CD14-positive monocyte (primary cell): ENCODE results near the gene CREBL2. TPM values are rescaled to one million over a fixed set of nuclear protein-coding genes. Genes with fewer than 3 reads are reported as not detected.

ENCODE experiments used
- DNase-seq, 3 donors: peaks; one replicate each; pipeline ENCODE4 v3.0.0-alpha.2; 2011 to 2022
- H2AFZ ChIP-seq: 2 replicates; pipeline ENCODE4 v1.6.0; 2012; ENCODE audit warnings: mild to moderate bottlenecking, low read depth, low read length, inconsistent platforms; ENCODE audit not compliant: insufficient read depth, poor library complexity, severe bottlenecking
- H3K27ac ChIP-seq, 2 donors: 1 replicate in 1 of 2; 2 replicates in 1 of 2; pipeline ENCODE4 v1.5.1; 2012 to 2013; ENCODE audit warnings: low read length in 2 of 2, control low read depth in 1 of 2, inconsistent platforms in 1 of 2, low read depth in 1 of 2, mild to moderate bottlenecking in 1 of 2
- H3K27me3 ChIP-seq, 2 donors: one replicate each; pipeline versions ENCODE4 v1.6.0 to v1.6.1; 2011 to 2013; ENCODE audit warnings: low read length in 2 of 2; ENCODE audit not compliant: control insufficient read depth in 2 of 2, insufficient read depth in 2 of 2
- H3K36me3 ChIP-seq, 2 donors: replicated peaks in 1 of 2; 1 replicate in 1 of 2; 2 replicates in 1 of 2; pipeline versions ENCODE4 v1.5.1 to v1.6.1; 2012 to 2013; ENCODE audit warnings: low read length in 2 of 2, control low read depth in 1 of 2, inconsistent platforms in 1 of 2, mild to moderate bottlenecking in 1 of 2; ENCODE audit not compliant: insufficient read depth in 2 of 2, control insufficient read depth in 1 of 2
- H3K4me1 ChIP-seq, 2 donors: 1 replicate in 1 of 2; 2 replicates in 1 of 2; pipeline versions ENCODE4 v1.5.1 to v1.6.1; 2012 to 2013; ENCODE audit warnings: low read length in 2 of 2, control low read depth in 1 of 2, inconsistent platforms in 1 of 2, mild to moderate bottlenecking in 1 of 2, moderate library complexity in 1 of 2; ENCODE audit not compliant: insufficient read depth in 2 of 2, control insufficient read depth in 1 of 2
- H3K4me2 ChIP-seq: replicated peaks from 2 replicates; pipeline ENCODE3; 2012; ENCODE audit warnings: low read length, moderate library complexity, mild to moderate bottlenecking; ENCODE audit not compliant: poor library complexity, severe bottlenecking; ENCODE audit errors: extremely low read depth
- H3K4me3 ChIP-seq, 3 experiments: fragments of 200-600 bp in 1 of 3; sonication (generic) in 1 of 3; replicated peaks in 1 of 3; 1 replicate in 2 of 3; 2 replicates in 1 of 3; pipeline ENCODE4 v1.5.1; 2011 to 2013; ENCODE audit warnings: low read length in 3 of 3, mild to moderate bottlenecking in 3 of 3, control low read depth in 2 of 3, low read depth in 2 of 3, inconsistent platforms in 1 of 3, moderate library complexity in 1 of 3
- H3K79me2 ChIP-seq: 2 replicates; pipeline ENCODE4 v1.6.0; 2012; ENCODE audit warnings: mild to moderate bottlenecking, control low read depth, inconsistent platforms, low read length, moderate library complexity; ENCODE audit not compliant: insufficient read depth
- H3K9ac ChIP-seq: 2 replicates; pipeline ENCODE4 v1.6.0; 2017; ENCODE audit warnings: low read length, mild to moderate bottlenecking; ENCODE audit not compliant: insufficient read depth, poor library complexity, severe bottlenecking
- H3K9me3 ChIP-seq, 2 donors: replicated peaks in 1 of 2; 1 replicate in 1 of 2; 2 replicates in 1 of 2; pipeline versions ENCODE4 v1.5.1 to v1.6.1; 2012 to 2013; ENCODE audit warnings: low read length in 2 of 2, control low read depth in 1 of 2; ENCODE audit not compliant: control insufficient read depth in 1 of 2, insufficient read depth in 1 of 2
- H4K20me1 ChIP-seq: 2 replicates; pipeline ENCODE4 v1.6.0; 2012; ENCODE audit warnings: mild to moderate bottlenecking, low read length, control low read depth, moderate library complexity; ENCODE audit not compliant: insufficient read depth
- H3K27ac Mint-ChIP-seq, 7 donors: one replicate each; pipeline ENCODE4 v1.8.0; 2020; ENCODE audit warnings: mild to moderate bottlenecking in 7 of 7, mixed read lengths in 7 of 7, moderate library complexity in 6 of 7, inconsistent platforms in 2 of 7
- H3K27me3 Mint-ChIP-seq, 3 donors: one replicate each; pipeline ENCODE4 v1.8.0; 2021 to 2022; ENCODE audit warnings: low read depth in 3 of 3, mild to moderate bottlenecking in 3 of 3, mixed read lengths in 3 of 3, moderate library complexity in 3 of 3, inconsistent platforms in 1 of 3
- H3K36me3 Mint-ChIP-seq, 2 donors: one replicate each; pipeline ENCODE4 v1.8.0; 2020; ENCODE audit warnings: mixed read lengths in 2 of 2, inconsistent platforms in 1 of 2, mild to moderate bottlenecking in 1 of 2
- H3K4me1 Mint-ChIP-seq: one replicate; pipeline ENCODE4 v1.8.0; 2020; ENCODE audit warnings: mild to moderate bottlenecking, mixed read lengths
- H3K4me3 Mint-ChIP-seq, 2 donors: one replicate each; pipeline ENCODE4 v1.8.0; 2020; ENCODE audit warnings: mild to moderate bottlenecking in 2 of 2, mixed read lengths in 2 of 2, moderate library complexity in 1 of 2
- H3K9me3 Mint-ChIP-seq, 7 donors: one replicate each; pipeline ENCODE4 v1.8.0; 2020 to 2022; ENCODE audit warnings: mixed read lengths in 7 of 7, mild to moderate bottlenecking in 6 of 7, moderate library complexity in 6 of 7, inconsistent platforms in 2 of 7
- WGBS: methylation state at CpG from one replicate; pipeline ENCODE4 v1.1.5; 2013; ENCODE audit warnings: missing lambda C conversion rate; ENCODE audit not compliant: insufficient coverage; 5-methylcytosine and 5-hydroxymethylcytosine counted together
- intact Hi-C, 2 donors: fragments of 100-400 bp; cut with micrococcal nuclease; formaldehyde crosslinking; loops; one replicate each; pipeline versions ENCODE4 v1.15.0 to v1.15.1; 2023
- polyA plus RNA-seq, 3 donors: library from polyadenylated mRNA; depleted of rRNA in 1 of 3; unstranded in 2 of 3; stranded (reverse) in 1 of 3; fragments of 300-500 nt in 2 of 3; fragments of >200 nt in 1 of 3; fragmentation: Illumina TruSeq in 2 of 3; gene quantifications; 1 replicate in 2 of 3; 2 replicates in 1 of 3; pipeline ENCODE4 v1.2.3, GENCODE V29; 2012 to 2021
- TF ChIP-seq, protein P1 (sequence below): fragments of 200-600 bp; IDR thresholded peaks from one replicate; pipeline ENCODE4 v1.8.0; 2022; ENCODE audit warnings: antibody characterized with exemption, mild to moderate bottlenecking

Gene CREBL2
- polyA plus RNA-seq, 3 donors = 14.4 to 45.9 (median 38.2) TPM

GRCh38 chr12:12685305-12685704 lies 73.6 kb downstream of the CREBL2 start:
- TF ChIP-seq, protein P1, sequence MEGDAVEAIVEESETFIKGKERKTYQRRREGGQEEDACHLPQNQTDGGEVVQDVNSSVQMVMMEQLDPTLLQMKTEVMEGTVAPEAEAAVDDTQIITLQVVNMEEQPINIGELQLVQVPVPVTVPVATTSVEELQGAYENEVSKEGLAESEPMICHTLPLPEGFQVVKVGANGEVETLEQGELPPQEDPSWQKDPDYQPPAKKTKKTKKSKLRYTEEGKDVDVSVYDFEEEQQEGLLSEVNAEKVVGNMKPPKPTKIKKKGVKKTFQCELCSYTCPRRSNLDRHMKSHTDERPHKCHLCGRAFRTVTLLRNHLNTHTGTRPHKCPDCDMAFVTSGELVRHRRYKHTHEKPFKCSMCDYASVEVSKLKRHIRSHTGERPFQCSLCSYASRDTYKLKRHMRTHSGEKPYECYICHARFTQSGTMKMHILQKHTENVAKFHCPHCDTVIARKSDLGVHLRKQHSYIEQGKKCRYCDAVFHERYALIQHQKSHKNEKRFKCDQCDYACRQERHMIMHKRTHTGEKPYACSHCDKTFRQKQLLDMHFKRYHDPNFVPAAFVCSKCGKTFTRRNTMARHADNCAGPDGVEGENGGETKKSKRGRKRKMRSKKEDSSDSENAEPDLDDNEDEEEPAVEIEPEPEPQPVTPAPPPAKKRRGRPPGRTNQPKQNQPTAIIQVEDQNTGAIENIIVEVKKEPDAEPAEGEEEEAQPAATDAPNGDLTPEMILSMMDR = no peak
- H3K27ac Mint-ChIP-seq = no peak overlapping the region

DNA sequence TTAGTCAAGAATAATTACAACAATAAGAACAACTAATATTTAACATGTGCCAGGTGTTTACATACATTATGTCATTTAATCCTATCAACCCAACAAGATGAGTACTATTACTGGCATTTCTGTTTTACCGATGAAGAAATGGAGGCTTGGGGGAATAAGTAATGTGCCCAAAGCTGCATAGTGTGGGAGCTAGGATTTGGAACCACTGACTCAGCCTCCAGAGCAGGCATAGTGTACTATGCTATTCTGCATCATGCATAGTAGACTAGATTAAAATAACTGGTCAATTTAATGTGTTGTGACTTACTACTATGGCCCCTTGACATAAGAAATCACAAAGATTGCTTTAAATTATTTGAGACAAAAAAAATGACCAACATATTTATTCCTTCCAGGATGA lies 74.8 kb downstream of the CREBL2 start:
- Histone ChIP-seq H4K20me1 (no peaks in the 10 kb centered on the region), H3K9ac (no peak overlapping the region), H3K27ac (no peak overlapping the region), H3K79me2 (no peaks in the 10 kb centered on the region), H2AFZ (no peak overlapping the region), H3K4me2 (no peak overlapping the region), H3K4me1 (no peaks in the 10 kb centered on the region), H3K4me3 (no peak overlapping the region), H3K9me3 (no peaks in the 10 kb centered on the region), H3K27me3 (no peaks in the 10 kb centered on the region), H3K36me3 (no peaks in the 10 kb centered on the region)
- intact Hi-C loops = no loop called here
- no peak for DNase-seq
- TF ChIP-seq, protein P1 = no peak
- WGBS = no CpG with 5 or more reads among the region's 1 CpG
- H3K9me3 Mint-ChIP-seq = peaks cover 0 to 2% (median 0%) of the 10 kb centered on the region in 7 donors
- H3K4me3 Mint-ChIP-seq = no peak overlapping the region
- peaks cover 4% of the 10 kb centered on the region for H3K4me1 Mint-ChIP-seq
- H3K27ac Mint-ChIP-seq = no peak overlapping the region
- H3K27me3 Mint-ChIP-seq = peaks cover 0 to 2% (median 1%) of the 10 kb centered on the region in 3 donors
- H3K36me3 Mint-ChIP-seq = no peaks in the 10 kb centered on the region

More at GRCh38 chr12:12685305-12685704, 73.6 kb downstream of the CREBL2 start:
- Histone ChIP-seq H3K9me3 (no peaks in the 10 kb centered on the region), H3K27me3 (no peaks in the 10 kb centered on the region), H3K9ac (no peak overlapping the region), H3K36me3 (no peaks in the 10 kb centered on the region), H2AFZ (no peak overlapping the region), H4K20me1 (no peaks in the 10 kb centered on the region), H3K4me2 (no peak overlapping the region), H3K4me3 (no peak overlapping the region), H3K4me1 (no peaks in the 10 kb centered on the region), H3K27ac (no peak overlapping the region), H3K79me2 (no peaks in the 10 kb centered on the region)
- Mint-ChIP-seq H3K4me1 (peaks cover 4% of the 10 kb centered on the region), H3K4me3 (no peak overlapping the region), H3K9me3 (peaks cover 0 to 4% (median 0%) of the 10 kb centered on the region in 7 donors), H3K36me3 (no peaks in the 10 kb centered on the region), H3K27me3 (peaks cover 0 to 2% (median 1%) of the 10 kb centered on the region in 3 donors)
- DNase-seq = no peak
- intact Hi-C loops = no loop called here
- WGBS = 76% methylated on average over 3 of the region's 4 CpGs
